HCT116 (cell line): ENCODE results near the gene NLGN4Y.

ENCODE experiments used
- CTCF ChIP-seq, 3 experiments: fragments of 200-600 bp in 1 of 3; sonication (generic) in 1 of 3; IDR thresholded peaks in 2 of 3; conservative IDR thresholded peaks in 1 of 3; 2 replicates each; pipeline ENCODE4 v1.5.1; 2012 to 2017; ENCODE audit warnings: low read depth in 2 of 3, low read length in 2 of 3, antibody characterized with exemption in 1 of 3, borderline replicate concordance in 1 of 3, control low read depth in 1 of 3, mild to moderate bottlenecking in 1 of 3, mixed read lengths in 1 of 3, mixed run types in 1 of 3, moderate library complexity in 1 of 3; ENCODE audit not compliant: insufficient read depth in 1 of 3
- EZH2 ChIP-seq: fragments of 200-600 bp; sonication (generic); IDR thresholded peaks from 2 replicates; pipeline ENCODE4 v1.6.1; 2017; ENCODE audit warnings: antibody characterized with exemption, mixed run types
- RAD21 ChIP-seq: IDR thresholded peaks from 2 replicates; pipeline ENCODE4 v1.6.1; 2012; ENCODE audit warnings: low read depth, mild to moderate bottlenecking
- YY1 ChIP-seq: IDR thresholded peaks from 2 replicates; pipeline ENCODE4 v1.6.1; 2011; ENCODE audit warnings: low read length, low read depth, moderate library complexity, mild to moderate bottlenecking; ENCODE audit not compliant: insufficient replicate concordance; ENCODE audit errors: extremely low read depth
- ZNF274 ChIP-seq: fragments of 200-500 bp; sonication (Bioruptor generic); IDR thresholded peaks from 2 replicates; pipeline ENCODE4 v1.6.1; 2014; ENCODE audit warnings: mild to moderate bottlenecking, low read depth, low read length, inconsistent platforms
- TF ChIP-seq, protein P1 (sequence below): IDR thresholded peaks from 2 replicates; pipeline ENCODE4 v1.6.1; 2012

- TF ChIP-seq YY1 (no peak), EZH2 (no peak), CTCF (IDR thresholded peaks at IDR 0.05 in 2 of 3, conservative IDR thresholded peaks at IDR 0.05 in 1 of 3; ENCODE audit: borderline replicate concordance in 1 of 3, insufficient read depth in 1 of 3, low read depth in 2 of 3, low read length in 2 of 3) (no peak), ZNF274 (no peak), RAD21 (no peak)
- TF ChIP-seq, protein P1, sequence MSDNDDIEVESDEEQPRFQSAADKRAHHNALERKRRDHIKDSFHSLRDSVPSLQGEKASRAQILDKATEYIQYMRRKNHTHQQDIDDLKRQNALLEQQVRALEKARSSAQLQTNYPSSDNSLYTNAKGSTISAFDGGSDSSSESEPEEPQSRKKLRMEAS, result no peak
These were observed 300.3 kb downstream of the NLGN4Y start for GRCh38 chrY:14824583-14824982.
